ENCODE measurements around the gene DCUN1D2. TPM values are rescaled to one million over a fixed set of nuclear protein-coding genes. Genes with fewer than 3 reads are reported as not detected.
A peak's percentile ranks its signal among the peaks of the same experiment; 100 is the strongest.
"Not testable (repeated sequence)": the region's sequence is repeated elsewhere in the genome, so short reads cannot be mapped to it uniquely, and the experiment has no call there.

DCUN1D2 gene
- total and polyA plus RNA-seq, 10 donors = 6.3 to 33.1 (median 24.4) TPM

DNA sequence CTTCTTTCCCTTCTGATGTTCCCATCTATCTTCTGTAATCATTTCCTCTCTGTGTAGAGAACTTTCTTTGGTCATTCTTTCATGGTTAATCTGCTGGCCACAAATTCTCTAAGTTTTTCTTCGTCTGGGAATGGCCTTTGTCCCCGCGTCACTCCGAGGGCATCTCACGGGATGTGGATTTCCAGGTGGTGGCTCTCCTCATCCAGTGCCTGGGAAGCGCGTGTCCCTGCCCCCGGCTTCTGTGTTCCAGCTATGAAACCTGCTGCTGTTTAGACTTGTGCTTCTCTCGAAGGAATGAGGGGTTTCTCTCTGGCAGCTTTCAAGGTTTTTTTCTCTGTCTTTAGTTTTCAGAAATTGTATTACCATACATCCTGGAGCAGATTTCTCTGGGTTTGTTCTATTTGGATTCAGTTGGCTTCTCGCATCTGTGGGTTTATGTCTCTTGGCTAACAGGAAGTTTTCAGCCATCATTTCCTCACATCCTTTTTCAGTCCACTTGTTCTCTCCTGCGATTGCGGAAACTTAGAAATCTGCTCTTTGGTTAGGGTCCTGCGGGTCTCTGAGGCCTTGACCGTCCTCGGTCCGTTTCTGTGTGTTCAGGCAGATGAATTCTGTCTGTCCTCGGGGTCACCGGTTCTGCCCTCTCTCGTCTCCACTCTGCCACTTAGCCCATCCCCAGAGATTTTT lies 36.9 kb upstream of the DCUN1D2 start:
- WGBS, 5 donors = 60 to 82% (median 67%) methylated on average over 19 of the region's 19 CpGs
- TF ChIP-seq, protein P1, sequence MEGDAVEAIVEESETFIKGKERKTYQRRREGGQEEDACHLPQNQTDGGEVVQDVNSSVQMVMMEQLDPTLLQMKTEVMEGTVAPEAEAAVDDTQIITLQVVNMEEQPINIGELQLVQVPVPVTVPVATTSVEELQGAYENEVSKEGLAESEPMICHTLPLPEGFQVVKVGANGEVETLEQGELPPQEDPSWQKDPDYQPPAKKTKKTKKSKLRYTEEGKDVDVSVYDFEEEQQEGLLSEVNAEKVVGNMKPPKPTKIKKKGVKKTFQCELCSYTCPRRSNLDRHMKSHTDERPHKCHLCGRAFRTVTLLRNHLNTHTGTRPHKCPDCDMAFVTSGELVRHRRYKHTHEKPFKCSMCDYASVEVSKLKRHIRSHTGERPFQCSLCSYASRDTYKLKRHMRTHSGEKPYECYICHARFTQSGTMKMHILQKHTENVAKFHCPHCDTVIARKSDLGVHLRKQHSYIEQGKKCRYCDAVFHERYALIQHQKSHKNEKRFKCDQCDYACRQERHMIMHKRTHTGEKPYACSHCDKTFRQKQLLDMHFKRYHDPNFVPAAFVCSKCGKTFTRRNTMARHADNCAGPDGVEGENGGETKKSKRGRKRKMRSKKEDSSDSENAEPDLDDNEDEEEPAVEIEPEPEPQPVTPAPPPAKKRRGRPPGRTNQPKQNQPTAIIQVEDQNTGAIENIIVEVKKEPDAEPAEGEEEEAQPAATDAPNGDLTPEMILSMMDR (IDR thresholded peaks at IDR 0.05 in 8 of 11, conservative IDR thresholded peaks at IDR 0.05 in 3 of 11) = no peak
- no peak for TF ChIP-seq POLR2AphosphoS5 (IDR thresholded peaks at IDR 0.05)
- TF ChIP-seq POLR2A (IDR thresholded peaks at IDR 0.05) = no peak
- no peak overlapping the region for H3K4me3 ChIP-seq
- intact Hi-C loops (cut with DNase I; ENCODE audit: low total_unique reads) = no loop called here
- H3K27me3 ChIP-seq (replicated peaks in 1 of 7) = no peaks in the 10 kb centered on the region
- DNase-seq = peak; percentile 55
- H3K9me3 ChIP-seq = no peaks in the 10 kb centered on the region
- peaks cover 0 to 29% (median 3%) of the 10 kb centered on the region in 6 donors for H3K4me1 ChIP-seq
- peaks cover 0 to 96% (median 34%) of the 10 kb centered on the region in 6 donors for H3K36me3 ChIP-seq
- H3K27ac ChIP-seq = peak overlapping the region in 6 of 8 donors; percentile 2 to 74 (median 50)

DNA sequence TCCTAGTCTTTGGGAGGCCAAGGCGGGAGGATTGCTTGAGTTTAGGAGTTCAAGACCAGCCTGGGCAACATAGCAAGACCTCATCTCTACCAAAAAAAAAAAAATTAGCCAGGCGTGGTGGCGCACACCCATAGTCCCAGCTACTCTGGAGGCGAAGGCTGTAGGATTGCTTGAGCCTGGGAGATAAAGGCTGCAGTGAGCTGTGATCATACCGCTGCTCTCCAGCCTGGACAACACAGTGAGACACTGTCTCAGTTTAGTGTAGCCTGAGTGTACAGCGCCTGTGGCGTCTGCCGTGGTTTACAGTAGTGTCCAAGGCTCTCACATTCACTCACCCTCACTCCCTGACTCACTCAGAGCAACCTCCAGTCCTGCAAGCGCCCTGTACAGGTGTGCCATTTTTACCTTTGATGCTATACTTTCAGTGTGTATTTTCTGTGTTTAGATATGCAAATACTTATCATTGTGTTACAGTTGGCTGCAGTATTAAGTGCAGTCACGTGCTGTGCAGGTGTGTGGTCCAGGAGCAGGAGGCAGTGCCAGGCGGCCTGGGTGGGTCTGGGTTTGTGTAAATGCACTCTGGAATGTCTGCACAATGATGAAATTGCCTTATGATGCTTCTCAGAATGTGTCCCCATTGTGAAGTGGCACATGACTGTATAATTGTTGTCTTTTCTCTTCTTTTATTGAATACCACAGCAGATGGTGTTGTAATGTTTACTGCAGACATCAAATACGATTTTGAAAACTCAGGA lies 36.1 kb upstream of the DCUN1D2 start:
- no peak for TF ChIP-seq POLR2A (IDR thresholded peaks at IDR 0.05)
- no peak for TF ChIP-seq POLR2AphosphoS5 (IDR thresholded peaks at IDR 0.05)
- H3K36me3 ChIP-seq = peaks cover 0 to 96% (median 31%) of the 10 kb centered on the region in 6 donors
- no peak overlapping the region for H3K4me3 ChIP-seq
- intact Hi-C loops (cut with DNase I; ENCODE audit: low total_unique reads) = no loop called here
- peak; percentile 39 for DNase-seq
- 78 to 90% (median 89%) methylated on average over 12 of the region's 12 CpGs for WGBS, 5 donors
- peak overlapping the region in 3 of 8 donors; percentile 59 to 74 (median 71) for H3K27ac ChIP-seq
- H3K4me1 ChIP-seq = peaks cover 0 to 29% (median 3%) of the 10 kb centered on the region in 6 donors
- no peaks in the 10 kb centered on the region for H3K9me3 ChIP-seq
- H3K27me3 ChIP-seq (replicated peaks in 1 of 7) = no peaks in the 10 kb centered on the region

DNA sequence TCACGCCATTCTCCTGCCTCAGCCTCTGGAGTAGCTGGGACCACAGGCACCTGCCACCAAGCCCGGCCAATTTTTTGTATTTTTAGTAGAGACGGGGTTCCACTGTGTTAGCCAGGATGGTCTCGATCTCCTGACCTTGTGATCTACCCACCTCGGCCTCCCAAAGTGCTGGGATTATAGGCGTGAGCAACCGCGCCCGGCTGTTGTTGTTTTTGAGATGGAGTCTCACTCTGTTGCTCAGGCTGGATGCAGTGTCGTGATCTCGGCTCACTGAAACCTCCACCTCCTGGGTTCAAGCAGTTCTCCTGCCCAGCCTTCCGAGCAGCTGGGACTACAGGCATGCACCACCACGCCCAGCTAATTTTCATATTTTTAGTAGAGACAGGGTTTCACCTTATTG lies 31.9 kb upstream of the DCUN1D2 start:
- Histone ChIP-seq H3K36me3 (peaks cover 0 to 80% (median 29%) of the 10 kb centered on the region in 6 donors), H3K4me1 (peaks cover 0 to 19% (median 0%) of the 10 kb centered on the region in 6 donors)
- H3K4me3 ChIP-seq; H3K27me3 ChIP-seq (replicated peaks in 1 of 7); intact Hi-C loops (cut with DNase I; ENCODE audit: low total_unique reads); H3K27ac ChIP-seq; H3K9me3 ChIP-seq; DNase-seq: not testable (repeated sequence)
- WGBS, 5 donors = 84 to 99% (median 96%) methylated on average over 12 to 13 of the region's 13 CpGs

DNA sequence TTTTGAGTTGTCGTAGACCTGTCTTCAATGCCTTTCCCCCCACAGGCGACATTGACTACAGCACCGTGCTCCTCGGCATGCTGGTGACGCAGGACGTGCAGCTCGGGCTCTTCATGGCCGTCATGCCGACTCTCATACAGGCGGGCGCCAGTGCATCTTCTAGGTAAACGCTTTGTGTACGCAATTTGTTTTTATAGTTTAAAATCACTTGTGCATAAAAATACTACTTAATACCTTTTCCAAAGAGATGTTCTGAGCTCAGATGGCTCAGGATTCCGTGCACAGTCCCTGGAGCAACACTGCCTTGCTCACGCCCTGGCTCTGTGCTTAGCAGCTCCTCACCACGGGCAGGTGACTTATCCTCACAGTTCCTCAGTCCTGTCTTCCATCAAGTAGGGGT lies 30.1 kb upstream of the DCUN1D2 start:
- intact Hi-C loops (cut with DNase I; ENCODE audit: low total_unique reads) = no loop called here
- H3K9me3 ChIP-seq = no peaks in the 10 kb centered on the region
- H3K27me3 ChIP-seq (replicated peaks in 1 of 7) = no peaks in the 10 kb centered on the region
- WGBS, 5 donors = 87 to 97% (median 92%) methylated on average over 16 of the region's 16 CpGs
- TF ChIP-seq, protein P1 (IDR thresholded peaks at IDR 0.05 in 8 of 11, conservative IDR thresholded peaks at IDR 0.05 in 3 of 11) = no peak
- no peak for TF ChIP-seq POLR2A (IDR thresholded peaks at IDR 0.05)
- TF ChIP-seq POLR2AphosphoS5 (IDR thresholded peaks at IDR 0.05) = no peak
- no peak overlapping the region for H3K27ac ChIP-seq
- H3K36me3 ChIP-seq = peaks cover 0 to 78% (median 24%) of the 10 kb centered on the region in 6 donors
- no peak overlapping the region for H3K4me3 ChIP-seq
- no peak for DNase-seq
- peaks cover 0 to 10% (median 0%) of the 10 kb centered on the region in 6 donors for H3K4me1 ChIP-seq

DNA sequence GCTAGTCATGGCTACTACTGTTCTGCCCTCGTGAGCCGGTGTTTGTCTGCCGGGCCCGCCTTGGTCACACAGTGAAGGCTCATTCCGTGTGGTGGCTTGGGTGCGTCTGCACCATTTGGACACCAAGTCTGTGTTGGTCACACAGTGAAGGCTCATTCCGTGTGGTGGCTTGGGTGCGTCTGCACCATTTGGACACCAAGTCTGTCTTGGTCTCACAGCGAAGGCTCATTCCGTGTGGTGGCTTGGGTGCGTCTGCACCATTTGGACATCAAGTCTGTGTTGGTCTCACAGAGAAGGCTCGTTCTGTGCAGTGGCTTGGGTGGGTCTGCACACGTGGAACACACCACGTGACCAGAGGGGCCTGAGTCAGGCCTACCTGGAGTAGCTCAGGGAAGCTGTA lies 29.0 kb upstream of the DCUN1D2 start:
- no peaks in the 10 kb centered on the region for H3K9me3 ChIP-seq
- 94 to 98% (median 96%) methylated on average over 14 of the region's 14 CpGs for WGBS, 5 donors
- intact Hi-C loops (cut with DNase I; ENCODE audit: low total_unique reads) = no loop called here
- H3K27me3 ChIP-seq (replicated peaks in 1 of 7) = no peaks in the 10 kb centered on the region
- no peak for DNase-seq
- H3K4me3 ChIP-seq = no peak overlapping the region
- H3K27ac ChIP-seq = no peak overlapping the region
- H3K36me3 ChIP-seq = peaks cover 0 to 78% (median 19%) of the 10 kb centered on the region in 6 donors
- no peak for TF ChIP-seq POLR2A (IDR thresholded peaks at IDR 0.05)
- no peak for TF ChIP-seq POLR2AphosphoS5 (IDR thresholded peaks at IDR 0.05)
- TF ChIP-seq, protein P1 (IDR thresholded peaks at IDR 0.05 in 8 of 11, conservative IDR thresholded peaks at IDR 0.05 in 3 of 11) = no peak
- H3K4me1 ChIP-seq = peaks cover 0 to 10% (median 0%) of the 10 kb centered on the region in 6 donors

All from spleen (tissue), 11 donors.